VCaP (cell line): ENCODE measurements around the gene AAR2.

ENCODE experiments used
- H3K27ac ChIP-seq: fragments of 450-650 bp; 2 replicates; pipeline ENCODE4 v1.5.1; 2017
- CTCF ChIP-seq: fragments of 450-650 bp; conservative IDR thresholded peaks from 2 replicates; pipeline ENCODE4 v1.5.1; 2017; ENCODE audit warnings: mild to moderate bottlenecking, moderate library complexity

Gene AAR2

DNA sequence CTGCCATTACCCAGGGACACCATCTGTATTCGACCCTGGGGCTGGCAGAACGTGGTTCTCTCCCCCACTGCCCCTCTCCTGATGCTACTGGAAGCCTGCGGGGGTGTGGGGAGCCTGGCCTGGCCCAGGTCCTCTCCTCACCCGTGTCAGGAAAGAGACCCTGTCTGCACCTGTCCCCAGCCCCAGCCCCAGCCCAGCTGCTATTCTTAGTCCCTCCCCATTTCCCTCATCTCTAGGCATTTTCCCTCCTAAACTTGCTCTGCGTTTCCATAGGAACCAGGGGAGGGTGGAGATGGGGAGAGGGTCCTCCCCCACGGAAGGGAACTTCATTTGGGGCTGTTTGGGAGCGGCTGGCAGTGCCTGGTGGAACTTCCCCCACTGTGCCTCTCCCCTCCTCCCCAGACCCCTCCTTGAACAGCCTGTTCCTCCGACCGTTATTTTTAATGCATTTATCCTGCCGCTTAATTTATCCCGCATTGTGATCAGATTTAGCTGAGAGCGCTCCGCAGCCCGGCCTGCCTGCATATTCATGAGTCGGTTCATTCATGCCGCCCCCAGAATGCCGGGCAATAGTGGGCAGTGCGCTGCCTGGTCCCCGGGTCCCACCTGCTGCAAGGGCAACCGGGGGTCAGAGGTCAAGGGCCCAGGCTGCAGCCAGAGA is 38.0 kb downstream of the AAR2 start:
- TF ChIP-seq CTCF, result no peak
- no peak overlapping the region for H3K27ac ChIP-seq

GRCh38 chr20:36275011-36275410 is 38.7 kb downstream of the AAR2 start:
- no peak for TF ChIP-seq CTCF

DNA sequence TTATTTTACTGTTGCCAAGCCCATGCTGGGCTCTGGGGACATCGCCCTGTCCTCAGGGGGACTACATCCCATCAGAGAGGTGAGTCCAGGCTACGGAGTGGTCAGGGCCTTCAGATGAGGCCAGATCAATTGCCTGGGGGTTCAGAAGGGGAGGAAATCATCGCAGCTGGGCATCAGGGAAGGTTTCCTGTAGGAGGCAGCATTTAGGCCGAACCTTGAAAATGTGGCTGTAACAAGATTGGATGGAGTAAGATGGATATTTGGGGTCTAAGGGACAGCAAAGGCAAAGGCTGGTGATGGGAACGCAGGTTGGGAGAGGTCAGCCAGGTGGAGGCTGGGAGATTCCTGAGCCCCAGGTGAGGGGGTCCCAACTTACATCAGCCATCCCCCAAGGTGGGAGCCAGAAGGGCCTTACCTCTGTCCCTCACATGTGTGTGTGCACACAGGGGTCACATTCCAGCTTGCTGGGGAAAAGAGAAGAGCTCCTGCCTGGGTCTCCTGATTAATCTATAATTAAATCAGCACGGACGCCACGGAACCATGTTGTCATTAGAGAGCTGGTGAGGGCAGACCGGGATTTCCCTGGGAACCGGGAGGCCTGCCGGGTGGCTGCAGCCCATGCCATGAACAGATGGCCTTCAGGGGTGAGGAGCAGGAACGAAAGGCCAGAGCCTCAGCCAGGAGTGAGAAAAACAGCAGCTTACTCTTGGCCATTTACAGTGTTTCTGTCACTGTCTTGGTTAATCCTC is 39.3 kb downstream of the AAR2 start:
- no peak for TF ChIP-seq CTCF
- H3K27ac ChIP-seq, result no peak overlapping the region

More at GRCh38 chr20:36275011-36275410, 38.7 kb downstream of the AAR2 start:
- no peak overlapping the region for H3K27ac ChIP-seq

- no peak overlapping the region for H3K27ac ChIP-seq
- no peak for TF ChIP-seq CTCF
Measured at GRCh38 chr20:36277546-36277945, 41.3 kb downstream of the AAR2 start.

- no peak overlapping the region for H3K27ac ChIP-seq
- TF ChIP-seq CTCF, result no peak
Measured at GRCh38 chr20:36279362-36279761, 43.1 kb downstream of the AAR2 start.

GRCh38 chr20:36279776-36280175 is 43.5 kb downstream of the AAR2 start:
- no peak for TF ChIP-seq CTCF
- no peak overlapping the region for H3K27ac ChIP-seq

GRCh38 chr20:36281785-36282380 is 45.6 kb downstream of the AAR2 start:
- no peak for TF ChIP-seq CTCF
- H3K27ac ChIP-seq, result no peak overlapping the region
